B cell (primary cell): ENCODE data around the gene NHP2.

ENCODE experiments used
- EZH2 ChIP-seq: IDR thresholded peaks from 2 replicates; pipeline ENCODE4 v1.6.1; 2012; ENCODE audit warnings: borderline replicate concordance, low read depth, mild to moderate bottlenecking, moderate library complexity, low read length; ENCODE audit not compliant: insufficient read depth, poor library complexity, severe bottlenecking
- TF ChIP-seq, protein P1 (sequence below): fragments of 200-600 bp; IDR thresholded peaks from one replicate; pipeline ENCODE4 v1.8.0; 2022; ENCODE audit warnings: antibody characterized with exemption, mild to moderate bottlenecking

- TF ChIP-seq, protein P1, sequence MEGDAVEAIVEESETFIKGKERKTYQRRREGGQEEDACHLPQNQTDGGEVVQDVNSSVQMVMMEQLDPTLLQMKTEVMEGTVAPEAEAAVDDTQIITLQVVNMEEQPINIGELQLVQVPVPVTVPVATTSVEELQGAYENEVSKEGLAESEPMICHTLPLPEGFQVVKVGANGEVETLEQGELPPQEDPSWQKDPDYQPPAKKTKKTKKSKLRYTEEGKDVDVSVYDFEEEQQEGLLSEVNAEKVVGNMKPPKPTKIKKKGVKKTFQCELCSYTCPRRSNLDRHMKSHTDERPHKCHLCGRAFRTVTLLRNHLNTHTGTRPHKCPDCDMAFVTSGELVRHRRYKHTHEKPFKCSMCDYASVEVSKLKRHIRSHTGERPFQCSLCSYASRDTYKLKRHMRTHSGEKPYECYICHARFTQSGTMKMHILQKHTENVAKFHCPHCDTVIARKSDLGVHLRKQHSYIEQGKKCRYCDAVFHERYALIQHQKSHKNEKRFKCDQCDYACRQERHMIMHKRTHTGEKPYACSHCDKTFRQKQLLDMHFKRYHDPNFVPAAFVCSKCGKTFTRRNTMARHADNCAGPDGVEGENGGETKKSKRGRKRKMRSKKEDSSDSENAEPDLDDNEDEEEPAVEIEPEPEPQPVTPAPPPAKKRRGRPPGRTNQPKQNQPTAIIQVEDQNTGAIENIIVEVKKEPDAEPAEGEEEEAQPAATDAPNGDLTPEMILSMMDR: no peak
- TF ChIP-seq EZH2: no peak
Observed at GRCh38 chr5:178193251-178193809, 39.6 kb upstream of the NHP2 start.
